Tibial nerve (tissue), 4 donors: ENCODE results near the gene SLC22A1. TPM values are rescaled to one million over a fixed set of nuclear protein-coding genes. Genes with fewer than 3 reads are reported as not detected.

Source experiments
- DNase-seq, 2 donors: peaks; one replicate each; pipeline ENCODE4 v3.0.0-alpha.2; 2019; ENCODE audit warnings: low spot score in 2 of 2
- H3K27ac ChIP-seq, 4 donors: fragments of 200-600 bp; sonication (generic) in 3 of 4; one replicate each; pipeline ENCODE4 v1.5.1; 2017 to 2019; ENCODE audit warnings: mild to moderate bottlenecking in 1 of 4
- H3K27me3 ChIP-seq, 2 donors: fragments of 200-600 bp; sonication (generic) in 1 of 2; one replicate each; pipeline versions ENCODE4 v1.5.1 to v1.6.0; 2017 to 2019
- H3K36me3 ChIP-seq, 3 donors: fragments of 200-600 bp; sonication (generic); one replicate each; pipeline ENCODE4 v1.5.1; 2018 to 2019
- H3K4me1 ChIP-seq, 4 donors: fragments of 200-600 bp; sonication (generic) in 3 of 4; one replicate each; pipeline ENCODE4 v1.5.1; 2017 to 2019
- H3K4me3 ChIP-seq, 4 donors: fragments of 200-600 bp; sonication (generic) in 3 of 4; one replicate each; pipeline ENCODE4 v1.5.1; 2017 to 2019; ENCODE audit warnings: mild to moderate bottlenecking in 1 of 4, moderate library complexity in 1 of 4
- H3K9me3 ChIP-seq, 4 donors: fragments of 200-600 bp; sonication (generic) in 3 of 4; one replicate each; pipeline ENCODE4 v1.5.1; 2017 to 2019
- CTCF ChIP-seq, 5 experiments: fragments of 200-600 bp in 3 of 5; fragments of 450-650 bp in 2 of 5; sonication (generic) in 3 of 5; IDR thresholded peaks; one replicate each; pipeline ENCODE4 v1.5.1; 2016 to 2019; ENCODE audit warnings: antibody characterized with exemption in 5 of 5, mild to moderate bottlenecking in 3 of 5, moderate library complexity in 2 of 5
- EP300 ChIP-seq, 2 donors: sonication (generic); formaldehyde crosslinking; IDR thresholded peaks; one replicate each; pipeline ENCODE4 v1.6.1; 2017; ENCODE audit warnings: antibody characterized with exemption in 2 of 2, mild to moderate bottlenecking in 1 of 2
- POLR2A ChIP-seq, 2 donors: fragments of 450-650 bp; IDR thresholded peaks; one replicate each; pipeline ENCODE4 v1.6.1; 2017; ENCODE audit warnings: antibody characterized with exemption in 2 of 2, mild to moderate bottlenecking in 2 of 2, moderate library complexity in 2 of 2
- WGBS, 2 donors: methylation state at CpG; one replicate each; pipeline ENCODE4 v1.1.5; 2018; 5-methylcytosine and 5-hydroxymethylcytosine counted together
- total RNA-seq, 4 donors: library from RNA; depleted of rRNA; stranded (reverse); fragments of >200 nt; gene quantifications; one replicate each; pipeline ENCODE4 v1.1.0, GENCODE V29; 2016

The SLC22A1 gene
- total RNA-seq, 4 donors from 2014 or later = 1.3 to 5.5 (median 2.3) TPM

- WGBS, 2 donors = 76 to 94% methylated on average over 3 of the region's 5 CpGs
- peaks cover 0 to 47% (median 0%) of the 10 kb centered on the region in 3 donors for H3K36me3 ChIP-seq
- TF ChIP-seq POLR2A (IDR thresholded peaks at IDR 0.05) (no peak), EP300 (IDR thresholded peaks at IDR 0.05) (no peak), CTCF (IDR thresholded peaks at IDR 0.05) (no peak)
- peaks cover 0 to 21% (median 0%) of the 10 kb centered on the region in 4 donors for H3K4me1 ChIP-seq
- H3K4me3 ChIP-seq = no peak overlapping the region
- no peaks in the 10 kb centered on the region for H3K27me3 ChIP-seq
- H3K9me3 ChIP-seq = peaks cover 0 to 7% (median 0%) of the 10 kb centered on the region in 4 donors
- H3K27ac ChIP-seq = no peak overlapping the region
- no peak for DNase-seq
Measured at GRCh38 chr6:160118620-160119229, 2.9 kb upstream of the SLC22A1 start.

- Histone ChIP-seq H3K4me3 (no peak overlapping the region), H3K4me1 (peaks cover 0 to 21% (median 0%) of the 10 kb centered on the region in 4 donors), H3K36me3 (peaks cover 0 to 36% (median 0%) of the 10 kb centered on the region in 3 donors), H3K27ac (no peak overlapping the region), H3K9me3 (peaks cover 0 to 7% (median 0%) of the 10 kb centered on the region in 4 donors), H3K27me3 (no peaks in the 10 kb centered on the region)
- 42 to 61% methylated on average over 1 of the region's 1 CpG for WGBS, 2 donors
- TF ChIP-seq EP300 (IDR thresholded peaks at IDR 0.05) (no peak), POLR2A (IDR thresholded peaks at IDR 0.05) (no peak), CTCF (IDR thresholded peaks at IDR 0.05) (no peak)
- no peak for DNase-seq
Measured at GRCh38 chr6:160120087-160120486, 1.5 kb upstream of the SLC22A1 start.

- DNase-seq = no peak
- Histone ChIP-seq H3K27ac (no peak overlapping the region), H3K4me3 (no peak overlapping the region), H3K36me3 (peaks cover 0 to 21% (median 0%) of the 10 kb centered on the region in 3 donors), H3K27me3 (no peaks in the 10 kb centered on the region), H3K9me3 (peaks cover 0 to 7% (median 0%) of the 10 kb centered on the region in 4 donors), H3K4me1 (peaks cover 0 to 21% (median 0%) of the 10 kb centered on the region in 4 donors)
- TF ChIP-seq EP300 (IDR thresholded peaks at IDR 0.05) (no peak), POLR2A (IDR thresholded peaks at IDR 0.05) (no peak)
- 94 to 95% methylated on average over 14 of the region's 14 CpGs for WGBS, 2 donors
Measured at GRCh38 chr6:160121981-160122380, 366 bp downstream of the SLC22A1 start.

GRCh38 chr6:160122744-160123143 is 1.1 kb downstream of the SLC22A1 start:
- H3K4me1 ChIP-seq = peaks cover 0 to 21% (median 0%) of the 10 kb centered on the region in 4 donors
- peaks cover 0 to 13% (median 0%) of the 10 kb centered on the region in 3 donors for H3K36me3 ChIP-seq
- no peak overlapping the region for H3K4me3 ChIP-seq
- no peak for TF ChIP-seq EP300 (IDR thresholded peaks at IDR 0.05)
- TF ChIP-seq POLR2A (IDR thresholded peaks at IDR 0.05) = no peak
- TF ChIP-seq CTCF (IDR thresholded peaks at IDR 0.05) = no peak
- no peak for DNase-seq
- H3K27ac ChIP-seq = no peak overlapping the region
- WGBS, 2 donors = 94 to 100% methylated on average over 5 of the region's 5 CpGs
- no peaks in the 10 kb centered on the region for H3K27me3 ChIP-seq
- peaks cover 0 to 7% (median 0%) of the 10 kb centered on the region in 4 donors for H3K9me3 ChIP-seq

GRCh38 chr6:160124007-160124406 is 2.4 kb downstream of the SLC22A1 start:
- Histone ChIP-seq H3K4me3 (no peak overlapping the region), H3K9me3 (no peaks in the 10 kb centered on the region), H3K27ac (no peak overlapping the region), H3K4me1 (peaks cover 0 to 21% (median 0%) of the 10 kb centered on the region in 4 donors), H3K27me3 (no peaks in the 10 kb centered on the region), H3K36me3 (peaks cover 0 to under 1% (median 0%) of the 10 kb centered on the region in 3 donors)
- DNase-seq = no peak
- 96 to 97% methylated on average over 2 of the region's 2 CpGs for WGBS, 2 donors
- TF ChIP-seq CTCF (IDR thresholded peaks at IDR 0.05) (no peak), POLR2A (IDR thresholded peaks at IDR 0.05) (no peak), EP300 (IDR thresholded peaks at IDR 0.05) (no peak)
